Loucy (cell line): ENCODE measurements around the gene DHRS3.

Source experiments
- EZH2phosphoT487 ChIP-seq: fragments of 200-600 bp; IDR thresholded peaks from 2 replicates; pipeline ENCODE4 v1.6.1; 2018; ENCODE audit warnings: antibody characterized with exemption, mild to moderate bottlenecking, moderate library complexity, borderline replicate concordance
- TF ChIP-seq, protein P1 (sequence below): fragments of 200-600 bp; sonication (generic); conservative IDR thresholded peaks from 2 replicates; pipeline ENCODE4 v1.5.1; 2014; ENCODE audit warnings: mild to moderate bottlenecking, antibody characterized with exemption, low read length

DNA sequence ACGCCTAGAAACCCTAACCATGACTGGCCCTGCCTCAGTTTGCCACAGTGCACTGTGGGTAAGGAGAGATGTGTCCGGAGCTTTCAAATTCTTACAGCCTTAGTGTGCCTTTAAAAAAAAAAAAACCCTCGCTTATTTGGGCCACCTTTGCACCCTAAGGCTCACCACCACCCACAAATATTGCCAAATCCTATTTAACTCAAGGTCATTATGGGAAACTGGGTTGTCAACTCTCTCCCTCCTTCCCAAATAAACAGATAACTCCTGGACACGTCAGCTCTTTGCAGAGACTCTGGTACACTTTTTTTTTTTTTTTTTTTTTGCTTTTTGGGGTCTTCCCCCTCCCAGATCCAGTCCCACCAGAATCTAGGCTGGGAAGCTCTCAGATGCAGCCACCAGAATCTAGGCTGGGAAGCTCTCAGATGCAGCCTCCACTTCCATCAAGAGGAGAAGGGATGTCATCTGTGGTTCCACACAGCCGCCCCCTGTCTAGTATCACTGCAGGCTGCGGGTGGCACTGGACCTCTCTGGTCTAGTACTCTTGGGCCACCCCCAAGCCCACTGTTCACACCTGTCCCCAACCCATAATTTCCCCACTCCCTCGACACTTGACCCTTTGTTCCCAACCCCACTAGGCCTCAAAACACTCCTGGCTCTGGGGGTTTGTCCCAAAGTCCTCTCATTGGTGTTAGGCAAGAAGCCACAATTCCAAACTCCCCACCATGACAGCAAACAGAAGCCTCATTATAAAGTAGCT, 3.4 kb downstream of the DHRS3 start:
- TF ChIP-seq, protein P1, sequence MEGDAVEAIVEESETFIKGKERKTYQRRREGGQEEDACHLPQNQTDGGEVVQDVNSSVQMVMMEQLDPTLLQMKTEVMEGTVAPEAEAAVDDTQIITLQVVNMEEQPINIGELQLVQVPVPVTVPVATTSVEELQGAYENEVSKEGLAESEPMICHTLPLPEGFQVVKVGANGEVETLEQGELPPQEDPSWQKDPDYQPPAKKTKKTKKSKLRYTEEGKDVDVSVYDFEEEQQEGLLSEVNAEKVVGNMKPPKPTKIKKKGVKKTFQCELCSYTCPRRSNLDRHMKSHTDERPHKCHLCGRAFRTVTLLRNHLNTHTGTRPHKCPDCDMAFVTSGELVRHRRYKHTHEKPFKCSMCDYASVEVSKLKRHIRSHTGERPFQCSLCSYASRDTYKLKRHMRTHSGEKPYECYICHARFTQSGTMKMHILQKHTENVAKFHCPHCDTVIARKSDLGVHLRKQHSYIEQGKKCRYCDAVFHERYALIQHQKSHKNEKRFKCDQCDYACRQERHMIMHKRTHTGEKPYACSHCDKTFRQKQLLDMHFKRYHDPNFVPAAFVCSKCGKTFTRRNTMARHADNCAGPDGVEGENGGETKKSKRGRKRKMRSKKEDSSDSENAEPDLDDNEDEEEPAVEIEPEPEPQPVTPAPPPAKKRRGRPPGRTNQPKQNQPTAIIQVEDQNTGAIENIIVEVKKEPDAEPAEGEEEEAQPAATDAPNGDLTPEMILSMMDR: 0 out of 2 replicates have a peak, but pooled peaks have one; percentile 9
- TF ChIP-seq EZH2phosphoT487: no peak
